Measurements from ENCODE around the gene TRAF3IP1.
A peak's percentile ranks its signal among the peaks of the same experiment; 100 is the strongest.

Gene TRAF3IP1

GRCh38 chr2:238415036-238415764 lies 94.9 kb downstream of the TRAF3IP1 start:
- DNase-seq, result no peak
- in situ Hi-C loops (cut with HindIII; ENCODE audit: low pct_ligation_motif_present, low pct_unique_long_range_greater_than_20kb, low sequenced_read_pairs), result no loop called here

DNA sequence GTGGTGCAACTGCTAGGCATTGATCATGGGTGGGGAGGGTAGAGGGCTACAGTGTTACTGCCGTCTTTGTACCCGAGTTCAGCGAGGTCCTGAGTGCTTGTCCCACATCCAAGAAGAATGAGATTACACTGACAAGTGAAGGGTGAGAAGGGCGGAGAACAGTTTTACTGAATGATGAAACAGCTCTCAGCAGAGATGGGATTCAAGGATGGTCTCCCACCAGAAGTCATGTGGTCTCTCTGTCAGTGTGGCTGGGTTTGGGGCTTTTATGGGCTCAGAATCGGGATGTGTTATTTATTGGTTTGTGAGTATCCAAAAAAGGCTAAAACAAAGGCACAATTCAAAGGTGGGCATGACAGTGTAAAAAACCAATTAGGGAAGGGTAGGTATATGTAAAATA lies 95.6 kb downstream of the TRAF3IP1 start:
- in situ Hi-C loops (cut with HindIII; ENCODE audit: low pct_ligation_motif_present, low pct_unique_long_range_greater_than_20kb, low sequenced_read_pairs), result no loop called here
- DNase-seq, result no peak

GRCh38 chr2:238418196-238418998 lies 98.1 kb downstream of the TRAF3IP1 start:
- in situ Hi-C loops (cut with HindIII; ENCODE audit: low pct_ligation_motif_present, low pct_unique_long_range_greater_than_20kb, low sequenced_read_pairs), result no loop called here
- DNase-seq, result no peak

GRCh38 chr2:238418999-238419546 lies 98.8 kb downstream of the TRAF3IP1 start:
- no peak for DNase-seq
- in situ Hi-C loops (cut with HindIII; ENCODE audit: low pct_ligation_motif_present, low pct_unique_long_range_greater_than_20kb, low sequenced_read_pairs), result no loop called here

DNA sequence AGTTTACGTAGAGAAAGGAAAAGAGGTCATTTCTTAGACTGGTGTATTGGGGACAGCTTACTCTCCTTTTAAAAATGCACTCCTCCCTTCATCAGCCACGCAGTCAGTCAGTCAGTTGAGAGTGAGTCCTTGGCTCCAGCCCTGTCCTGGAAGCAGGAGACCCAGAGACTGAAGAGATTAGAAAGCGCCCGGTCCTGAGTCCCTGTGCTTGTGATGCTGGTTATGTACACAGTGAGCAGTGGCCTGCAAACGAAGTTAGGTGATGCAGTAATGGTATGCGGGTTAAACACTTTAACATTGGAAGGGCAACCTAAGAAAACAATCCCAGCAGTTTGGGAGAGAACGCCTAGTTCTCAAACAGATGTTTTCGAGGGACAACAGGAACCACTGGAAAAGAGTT lies 100.1 kb downstream of the TRAF3IP1 start:
- in situ Hi-C loops (cut with HindIII; ENCODE audit: low pct_ligation_motif_present, low pct_unique_long_range_greater_than_20kb, low sequenced_read_pairs), result no loop called here
- no peak for DNase-seq

DNA sequence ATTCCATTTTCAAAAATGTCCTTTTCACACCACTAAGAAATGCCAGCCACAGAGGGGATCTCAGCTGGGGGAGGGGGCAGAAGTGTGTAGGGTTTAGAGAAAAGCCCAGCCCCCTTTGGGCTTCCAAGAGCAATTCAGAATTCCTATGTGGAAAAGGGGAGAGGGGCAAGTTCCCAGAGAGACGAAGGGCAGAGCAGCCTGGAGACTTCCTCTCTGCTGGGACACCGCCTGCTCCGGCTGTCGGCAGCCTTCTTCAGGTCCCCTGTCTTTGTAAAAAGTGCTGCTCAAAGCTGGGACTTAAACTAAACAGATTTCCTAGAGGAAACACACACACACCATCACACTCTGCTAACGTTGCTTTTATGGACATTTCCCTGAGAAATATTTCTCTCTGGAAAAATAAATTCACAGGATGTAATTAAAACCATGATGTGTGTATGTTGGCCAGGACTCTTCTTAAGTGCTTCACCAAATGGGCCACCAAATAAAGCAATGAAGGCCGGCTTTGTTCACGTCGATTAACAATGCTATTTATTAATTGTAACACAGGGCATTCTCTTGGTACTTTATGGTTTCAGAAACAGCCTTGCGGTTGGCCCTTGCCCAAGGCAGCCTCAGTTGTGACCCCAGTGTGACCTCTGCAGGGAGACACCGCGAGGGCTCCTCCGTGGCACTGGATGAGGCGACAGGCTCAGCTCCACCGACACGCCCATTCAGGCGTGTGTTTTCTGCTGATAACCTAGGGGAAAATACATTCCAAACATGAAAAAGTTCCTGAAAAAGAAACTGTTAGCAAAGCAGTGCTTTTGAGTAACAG lies 100.8 kb downstream of the TRAF3IP1 start:
- in situ Hi-C loops (cut with HindIII; ENCODE audit: low pct_ligation_motif_present, low pct_unique_long_range_greater_than_20kb, low sequenced_read_pairs), result no loop called here
- no peak for DNase-seq

DNA sequence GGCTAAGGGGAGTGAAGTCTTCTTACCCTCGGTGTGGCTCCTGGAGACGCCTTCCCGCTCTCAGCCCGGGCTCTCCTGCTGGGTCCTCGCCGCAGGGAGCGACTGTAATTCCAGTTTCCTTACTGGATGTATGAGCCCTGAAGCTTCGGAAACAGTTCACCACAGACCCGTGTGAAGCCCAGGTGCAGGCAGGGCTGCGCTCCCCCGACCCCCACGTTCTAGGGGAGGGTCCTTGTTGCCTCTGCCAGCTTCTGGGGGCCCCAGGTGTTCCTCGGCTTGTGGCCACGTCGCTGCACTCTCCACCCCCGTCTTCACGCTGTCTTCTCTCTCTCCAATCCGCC lies 101.3 kb downstream of the TRAF3IP1 start:
- DNase-seq, result no peak
- in situ Hi-C loops (cut with HindIII; ENCODE audit: low pct_ligation_motif_present, low pct_unique_long_range_greater_than_20kb, low sequenced_read_pairs), result no loop called here

DNA sequence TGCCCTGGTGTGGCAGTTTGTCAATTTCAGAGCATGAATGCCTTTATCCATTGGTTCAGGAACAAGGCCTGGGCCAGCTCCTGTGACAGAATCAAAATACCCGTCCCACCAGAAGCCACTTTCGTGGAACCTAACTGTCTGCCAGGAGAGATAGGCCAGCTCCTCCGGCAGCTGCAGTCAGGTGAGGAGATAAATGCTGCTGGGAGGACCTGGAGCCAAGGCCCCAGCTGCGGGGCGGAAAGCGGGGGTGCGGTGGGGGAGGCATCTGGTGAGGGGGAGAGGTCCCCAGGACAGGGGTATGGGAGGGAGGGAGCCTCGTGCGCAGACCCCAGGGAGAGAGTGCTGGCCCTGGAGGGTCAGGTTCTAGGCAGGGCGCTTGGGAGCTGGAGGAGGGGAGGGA lies 102.0 kb downstream of the TRAF3IP1 start:
- no peak for DNase-seq
- in situ Hi-C loops (cut with HindIII; ENCODE audit: low pct_ligation_motif_present, low pct_unique_long_range_greater_than_20kb, low sequenced_read_pairs), result no loop called here

- no peak for DNase-seq
- in situ Hi-C loops (cut with HindIII; ENCODE audit: low pct_ligation_motif_present, low pct_unique_long_range_greater_than_20kb, low sequenced_read_pairs), result no loop called here
These were observed 102.6 kb downstream of the TRAF3IP1 start for GRCh38 chr2:238422940-238423339.

DNA sequence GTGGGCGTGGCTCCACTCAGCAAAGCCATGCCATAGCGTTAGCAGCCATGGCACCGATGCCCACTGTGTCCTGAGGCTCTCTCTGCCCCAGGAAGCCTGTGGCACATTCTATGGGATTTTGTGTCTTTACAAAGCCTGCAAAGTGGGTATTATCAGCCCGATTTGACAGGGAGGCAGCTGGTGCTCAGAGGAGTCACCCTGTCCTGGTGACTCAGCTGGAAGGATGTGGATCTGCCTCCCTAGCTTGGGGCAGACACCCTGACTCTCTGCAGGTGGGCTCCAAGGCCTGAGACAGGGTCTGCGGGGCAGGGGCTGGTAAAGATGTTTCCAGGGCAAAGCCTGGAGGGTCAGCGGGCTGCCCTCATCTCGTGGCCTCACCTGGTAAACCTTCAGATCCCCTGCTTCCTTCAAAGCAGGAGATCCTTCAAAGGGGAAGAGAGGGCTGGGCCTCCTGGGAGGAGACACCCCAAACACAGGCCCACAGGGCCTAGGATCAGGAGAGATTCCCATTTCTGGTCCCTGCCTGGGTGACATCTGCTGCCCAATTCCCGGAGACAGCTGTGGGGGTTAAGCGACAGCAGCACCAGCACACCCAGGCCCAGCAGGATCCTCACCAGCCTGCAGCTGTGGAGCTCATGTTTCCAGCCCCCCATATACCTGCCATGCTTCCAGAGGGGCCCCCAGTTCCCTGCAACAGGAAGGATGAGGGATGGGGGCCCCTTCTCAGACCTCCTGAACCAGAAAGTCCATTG lies 103.4 kb downstream of the TRAF3IP1 start:
- in situ Hi-C loops (cut with HindIII; ENCODE audit: low pct_ligation_motif_present, low pct_unique_long_range_greater_than_20kb, low sequenced_read_pairs), result no loop called here
- no peak for DNase-seq

- no peak for DNase-seq
- in situ Hi-C loops (cut with HindIII; ENCODE audit: low pct_ligation_motif_present, low pct_unique_long_range_greater_than_20kb, low sequenced_read_pairs), result no loop called here
These were observed 104.0 kb downstream of the TRAF3IP1 start for GRCh38 chr2:238424313-238424700.

DNA sequence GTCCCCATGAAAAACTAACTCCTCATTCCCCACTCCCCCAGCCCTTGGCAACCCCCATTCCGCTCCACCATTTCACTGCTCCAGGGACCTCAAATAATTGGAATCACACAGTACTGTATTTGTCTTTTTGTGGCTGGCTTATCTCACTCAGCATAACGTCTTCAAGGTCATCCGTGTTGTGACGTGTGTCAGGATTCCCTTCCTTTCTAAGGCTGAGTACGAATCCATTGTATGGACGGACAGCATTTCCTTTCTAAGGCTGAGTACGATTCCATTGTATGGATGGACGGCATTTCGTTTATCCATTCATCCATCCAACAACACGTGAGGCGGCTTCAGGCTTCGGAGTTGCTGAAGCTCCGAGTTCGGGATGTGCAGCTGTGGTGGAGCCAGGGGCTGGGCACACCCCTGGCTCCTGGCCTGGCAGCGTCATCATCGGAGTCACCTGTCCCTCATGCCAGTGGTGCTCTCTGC lies 105.2 kb downstream of the TRAF3IP1 start:
- DNase-seq, result no peak
- in situ Hi-C loops (cut with HindIII; ENCODE audit: low pct_ligation_motif_present, low pct_unique_long_range_greater_than_20kb, low sequenced_read_pairs), result no loop called here

DNA sequence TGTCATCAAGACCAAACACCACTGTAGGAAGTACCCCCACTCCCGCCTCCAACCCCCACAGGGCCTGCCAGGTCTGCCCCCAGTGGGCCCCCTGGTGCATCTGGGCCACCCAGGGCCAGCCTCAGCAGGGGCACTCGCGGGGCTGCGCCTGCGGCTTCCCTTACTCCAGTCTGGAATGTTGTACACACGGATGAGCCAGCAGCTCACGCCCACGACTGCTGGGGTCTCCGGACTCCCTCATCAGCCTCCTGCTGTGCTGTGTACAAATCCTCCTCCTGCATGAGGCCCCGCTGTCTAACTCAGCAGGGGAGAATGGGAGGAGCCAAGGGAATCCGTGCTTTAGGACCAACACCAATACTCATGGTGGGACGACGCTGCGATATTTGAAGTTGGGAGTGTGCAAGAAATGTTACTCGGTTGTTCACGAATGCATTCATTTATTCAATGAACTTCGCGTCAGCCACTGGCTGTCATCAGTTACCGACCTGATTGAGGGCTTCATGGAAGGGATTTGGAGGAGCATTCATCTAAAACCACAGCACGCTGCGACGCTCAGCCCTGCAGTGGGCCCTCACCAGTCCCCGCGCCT lies 105.8 kb downstream of the TRAF3IP1 start:
- peak; percentile 65 for DNase-seq
- in situ Hi-C loops (cut with HindIII; ENCODE audit: low pct_ligation_motif_present, low pct_unique_long_range_greater_than_20kb, low sequenced_read_pairs), result no loop called here

DNA sequence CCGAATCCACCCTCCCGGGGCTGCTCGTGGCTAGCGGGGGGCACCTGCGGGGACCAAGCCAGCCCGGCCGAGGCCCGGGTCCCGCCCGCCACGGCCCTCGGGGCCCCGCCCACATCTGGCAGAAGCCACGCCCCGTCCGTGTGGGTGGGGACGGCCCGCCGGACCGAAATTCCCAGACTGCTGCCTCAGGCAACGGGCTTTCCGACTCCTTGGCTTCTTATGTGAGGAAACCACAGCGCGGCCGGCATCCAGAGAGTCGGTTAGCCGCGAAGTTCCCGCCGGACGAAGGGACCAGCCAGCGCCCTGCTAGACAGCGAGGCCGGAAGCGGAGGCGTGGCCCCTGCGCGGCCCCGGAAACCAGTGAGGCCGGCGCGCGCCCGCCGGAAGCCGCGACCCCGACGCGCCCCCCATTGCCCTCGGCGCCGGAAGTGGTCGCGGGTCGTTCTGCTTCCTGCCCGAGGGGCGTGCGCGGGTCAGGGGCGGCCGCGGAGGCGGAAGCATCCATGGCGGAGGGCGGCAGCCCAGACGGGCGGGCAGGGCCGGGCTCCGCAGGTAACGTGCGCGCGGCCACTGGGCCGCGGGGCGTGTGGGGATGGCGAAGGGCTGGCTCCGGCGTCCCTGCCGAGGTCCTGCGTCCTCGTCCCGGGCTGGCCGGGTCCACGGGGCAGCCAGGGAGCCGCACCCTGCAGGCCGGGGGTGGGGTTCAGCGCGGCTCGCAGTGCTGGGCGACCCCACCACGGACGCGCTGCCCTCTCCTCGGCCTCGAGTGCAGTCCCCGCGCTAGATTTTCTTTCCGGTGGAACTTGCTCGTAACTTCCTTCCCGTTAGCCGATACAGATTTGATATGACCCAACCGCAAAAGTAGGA lies 106.5 kb downstream of the TRAF3IP1 start, which contains the start of gene ASB1:
ASB1 (plus strand) TSS at position 360 of the 867 bp plus-strand sequence; CDS start at position 504, 144 bp downstream.
- in situ Hi-C loops (cut with HindIII; ENCODE audit: low pct_ligation_motif_present, low pct_unique_long_range_greater_than_20kb, low sequenced_read_pairs), result no loop called here
- DNase-seq, result peak; percentile 79

- in situ Hi-C loops (cut with HindIII; ENCODE audit: low pct_ligation_motif_present, low pct_unique_long_range_greater_than_20kb, low sequenced_read_pairs), result no loop called here
- DNase-seq, result no peak
These were observed 107.3 kb downstream of the TRAF3IP1 start for GRCh38 chr2:238427435-238428162.

GRCh38 chr2:238428866-238429265 lies 108.5 kb downstream of the TRAF3IP1 start:
- DNase-seq, result no peak
- in situ Hi-C loops (cut with HindIII; ENCODE audit: low pct_ligation_motif_present, low pct_unique_long_range_greater_than_20kb, low sequenced_read_pairs), result no loop called here

Data from ACHN (cell line).